Upper lobe of left lung (tissue), 6 donors: ENCODE data around the gene CXCR4. TPM values are rescaled to one million over a fixed set of nuclear protein-coding genes. Genes with fewer than 3 reads are reported as not detected.

ENCODE experiments used
- ATAC-seq, 2 donors: fragments of 200-7000 bp; cut with Tn5 transposase; one replicate each; pipeline ENCODE4 v1.9.1; 2022; ENCODE audit warnings: mild to moderate bottlenecking in 2 of 2, moderate library complexity in 2 of 2; ENCODE audit not compliant: low FRiP score in 2 of 2
- DNase-seq, 2 donors: peaks; one replicate each; pipeline ENCODE4 v3.0.0-alpha.2; 2019 to 2020
- H3K27ac ChIP-seq, 4 donors: fragments of 200-600 bp; sonication (generic); one replicate each; pipeline ENCODE4 v1.5.1; 2016 to 2019
- H3K27me3 ChIP-seq, 4 donors: fragments of 200-600 bp; sonication (generic); one replicate each; pipeline ENCODE4 v1.5.1; 2017 to 2019
- H3K36me3 ChIP-seq, 4 donors: fragments of 200-600 bp; sonication (generic); one replicate each; pipeline ENCODE4 v1.5.1; 2016 to 2019
- H3K4me1 ChIP-seq, 4 donors: fragments of 200-600 bp; sonication (generic); one replicate each; pipeline ENCODE4 v1.5.1; 2018 to 2019
- H3K4me3 ChIP-seq, 4 donors: fragments of 200-600 bp; sonication (generic); one replicate each; pipeline ENCODE4 v1.5.1; 2017 to 2019; ENCODE audit warnings: mild to moderate bottlenecking in 2 of 4, moderate library complexity in 1 of 4
- H3K9me3 ChIP-seq, 4 donors: fragments of 200-600 bp; sonication (generic); one replicate each; pipeline ENCODE4 v1.5.1; 2018 to 2019
- CTCF ChIP-seq, 6 experiments: fragments of 450-650 bp in 4 of 6; fragments of 200-600 bp in 2 of 6; sonication (generic) in 2 of 6; IDR thresholded peaks; one replicate each; pipeline ENCODE4 v1.5.1; 2016 to 2019; ENCODE audit warnings: antibody characterized with exemption in 6 of 6
- EP300 ChIP-seq, 4 donors: sonication (generic); formaldehyde crosslinking; IDR thresholded peaks; one replicate each; pipeline ENCODE4 v1.5.1; 2017; ENCODE audit warnings: antibody characterized with exemption in 4 of 4, control low read depth in 2 of 4
- POLR2A ChIP-seq, 4 donors: fragments of 450-650 bp; IDR thresholded peaks; one replicate each; pipeline ENCODE4 v1.5.1; 2016 to 2017; ENCODE audit warnings: antibody characterized with exemption in 4 of 4, mild to moderate bottlenecking in 2 of 4
- POLR2AphosphoS5 ChIP-seq, 2 donors: sonication (generic); formaldehyde crosslinking; IDR thresholded peaks; one replicate each; pipeline ENCODE4 v1.5.1; 2017; ENCODE audit warnings: antibody characterized with exemption in 2 of 2
- WGBS, 2 donors: methylation state at CpG; one replicate each; pipeline ENCODE4 v1.1.5; 2017 to 2018; 5-methylcytosine and 5-hydroxymethylcytosine counted together
- total RNA-seq, 6 donors: library from RNA; depleted of rRNA in 4 of 6; stranded (reverse); fragments of >200 nt in 4 of 6; gene quantifications; one replicate each; pipeline versions ENCODE4 v1.1.0 to v1.2.1, GENCODE V29; 2016 to 2021
- donor health status: DM: no; HTN: no; CAD: no; lungs with moderate emphysema.
- donor health status: DM: no; HTN: yes; CAD: no; lungs with severe emphysema.

CXCR4 gene
- total RNA-seq, 6 donors from 2014 or later, result 27.3 to 71.2 (median 56.6) TPM

- Histone ChIP-seq H3K36me3 (no peaks in the 10 kb centered on the region), H3K4me3 (no peak overlapping the region), H3K27ac (no peak overlapping the region), H3K4me1 (no peaks in the 10 kb centered on the region), H3K27me3 (no peaks in the 10 kb centered on the region), H3K9me3 (no peaks in the 10 kb centered on the region)
- WGBS, 2 donors, result 97 to 99% methylated on average over 4 of the region's 4 CpGs
- ATAC-seq (no peak), DNase-seq (no peak)
- TF ChIP-seq EP300 (IDR thresholded peaks at IDR 0.05), result no peak
- TF ChIP-seq POLR2AphosphoS5 (IDR thresholded peaks at IDR 0.05), result no peak
- TF ChIP-seq POLR2A (IDR thresholded peaks at IDR 0.05), result no peak
- no peak for TF ChIP-seq CTCF (IDR thresholded peaks at IDR 0.05)
These were observed 47.0 kb downstream of the CXCR4 start for GRCh38 chr2:136070913-136071312.

- Histone ChIP-seq H3K27ac (no peak overlapping the region), H3K36me3 (no peaks in the 10 kb centered on the region), H3K27me3 (no peaks in the 10 kb centered on the region), H3K4me1 (no peaks in the 10 kb centered on the region), H3K9me3 (no peaks in the 10 kb centered on the region), H3K4me3 (no peak overlapping the region)
- TF ChIP-seq POLR2AphosphoS5 (IDR thresholded peaks at IDR 0.05), result no peak
- TF ChIP-seq EP300 (IDR thresholded peaks at IDR 0.05), result no peak
- TF ChIP-seq CTCF (IDR thresholded peaks at IDR 0.05), result no peak
- TF ChIP-seq POLR2A (IDR thresholded peaks at IDR 0.05), result no peak
- WGBS, 2 donors, result 91 to 93% methylated on average over 3 of the region's 3 CpGs
- ATAC-seq (no peak), DNase-seq (no peak)
These were observed 48.2 kb downstream of the CXCR4 start for GRCh38 chr2:136069773-136070172.

GRCh38 chr2:136068581-136069227 lies 49.2 kb downstream of the CXCR4 start:
- H3K9me3 ChIP-seq, result no peaks in the 10 kb centered on the region
- no peaks in the 10 kb centered on the region for H3K36me3 ChIP-seq
- no peaks in the 10 kb centered on the region for H3K27me3 ChIP-seq
- no peaks in the 10 kb centered on the region for H3K4me1 ChIP-seq
- no peak overlapping the region for H3K27ac ChIP-seq
- ATAC-seq (no peak), DNase-seq (no peak)
- H3K4me3 ChIP-seq, result no peak overlapping the region
- TF ChIP-seq CTCF (IDR thresholded peaks at IDR 0.05) (no peak), EP300 (IDR thresholded peaks at IDR 0.05) (no peak), POLR2AphosphoS5 (IDR thresholded peaks at IDR 0.05) (no peak), POLR2A (IDR thresholded peaks at IDR 0.05) (no peak)
- 74 to 87% methylated on average over 4 of the region's 4 CpGs for WGBS, 2 donors

GRCh38 chr2:136067897-136068580 lies 49.9 kb downstream of the CXCR4 start:
- no peaks in the 10 kb centered on the region for H3K36me3 ChIP-seq
- H3K4me3 ChIP-seq, result no peak overlapping the region
- WGBS, 2 donors, result 83 to 84% methylated on average over 11 of the region's 11 CpGs
- no peaks in the 10 kb centered on the region for H3K27me3 ChIP-seq
- H3K27ac ChIP-seq, result no peak overlapping the region
- no peaks in the 10 kb centered on the region for H3K9me3 ChIP-seq
- DNase-seq (no peak), ATAC-seq (no peak)
- H3K4me1 ChIP-seq, result no peaks in the 10 kb centered on the region
- no peak for TF ChIP-seq POLR2AphosphoS5 (IDR thresholded peaks at IDR 0.05)
- TF ChIP-seq POLR2A (IDR thresholded peaks at IDR 0.05), result no peak
- TF ChIP-seq EP300 (IDR thresholded peaks at IDR 0.05), result no peak
- TF ChIP-seq CTCF (IDR thresholded peaks at IDR 0.05), result no peak

- no peak for ATAC-seq
- DNase-seq, result no peak
- TF ChIP-seq EP300 (IDR thresholded peaks at IDR 0.05) (no peak), CTCF (IDR thresholded peaks at IDR 0.05) (no peak), POLR2AphosphoS5 (IDR thresholded peaks at IDR 0.05) (no peak), POLR2A (IDR thresholded peaks at IDR 0.05) (no peak)
- no peaks in the 10 kb centered on the region for H3K36me3 ChIP-seq
- H3K4me1 ChIP-seq, result no peaks in the 10 kb centered on the region
- H3K27ac ChIP-seq, result no peak overlapping the region
- no peaks in the 10 kb centered on the region for H3K9me3 ChIP-seq
- WGBS, 2 donors, result 86 to 92% methylated on average over 10 of the region's 10 CpGs
- H3K4me3 ChIP-seq, result no peak overlapping the region
- no peaks in the 10 kb centered on the region for H3K27me3 ChIP-seq
These were observed 50.5 kb downstream of the CXCR4 start for GRCh38 chr2:136067459-136067858.
